Fibroblast of skin of left quadriceps (primary cell): ENCODE data around the gene NUDT14.

Experiments used
- DNase-seq, 2 experiments: peaks; one replicate each; pipeline ENCODE4 v3.0.0-alpha.2; 2013; ENCODE audit warnings: low read depth in 2 of 2

NUDT14 gene

DNA sequence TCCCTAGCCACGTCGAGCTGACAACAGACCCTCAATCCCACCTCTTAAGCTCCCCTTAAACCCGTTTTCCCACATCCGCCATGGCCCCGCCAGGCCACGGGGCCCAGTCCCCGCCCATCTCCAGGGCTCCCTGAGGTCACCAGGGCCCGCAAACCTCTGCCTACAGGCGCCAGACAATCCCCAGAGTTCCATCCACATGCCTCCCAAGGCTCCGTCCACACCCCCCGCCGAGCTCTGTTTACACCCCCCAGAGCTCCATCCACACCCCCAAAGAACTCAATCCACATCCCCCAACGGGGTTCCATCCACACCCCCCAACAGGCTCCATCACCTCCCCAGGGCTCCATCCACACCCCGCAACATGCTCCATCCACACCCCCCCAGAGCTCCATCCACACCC, 21.8 kb downstream of the NUDT14 start:
- no peak for DNase-seq

DNA sequence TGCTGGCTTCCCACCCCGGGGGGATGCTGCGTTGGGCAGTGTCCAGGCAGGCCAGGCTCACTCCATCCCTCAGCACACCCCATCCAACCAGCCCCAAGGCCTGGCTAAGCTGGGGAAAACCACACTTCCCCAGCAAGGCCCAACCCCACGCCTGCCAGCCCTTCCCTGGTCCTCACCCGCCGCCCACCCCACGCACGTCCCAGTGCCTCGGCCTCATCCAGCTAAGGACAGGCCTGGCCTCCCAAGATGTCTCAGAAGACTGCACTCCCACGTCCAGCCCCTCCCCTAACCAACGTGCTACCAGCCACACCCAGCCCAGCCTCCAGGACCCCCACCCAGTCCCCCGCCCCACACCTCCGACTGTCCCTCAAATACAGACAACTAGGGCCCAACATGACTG, 22.3 kb downstream of the NUDT14 start:
- no peak for DNase-seq

DNA sequence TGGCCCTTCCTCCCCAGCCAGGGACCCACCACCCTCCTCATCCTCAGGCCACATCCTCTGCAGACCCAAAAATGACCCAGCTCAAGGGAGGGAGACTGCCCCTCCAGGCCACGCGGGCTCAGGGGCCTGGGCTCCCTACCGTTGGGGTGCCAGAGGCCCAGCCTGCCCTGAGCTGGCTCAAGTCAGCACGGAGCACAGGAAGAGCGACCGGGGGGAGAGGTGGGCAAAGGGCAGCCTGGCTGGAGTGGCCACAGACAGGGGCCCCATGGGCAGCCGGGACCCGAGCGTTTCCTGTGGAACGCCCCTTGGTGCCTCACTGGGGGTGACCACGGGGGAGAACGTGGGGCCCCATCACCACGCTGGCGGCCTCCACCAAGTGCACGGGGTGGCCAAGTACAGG, 23.2 kb downstream of the NUDT14 start:
- no peak for DNase-seq

DNA sequence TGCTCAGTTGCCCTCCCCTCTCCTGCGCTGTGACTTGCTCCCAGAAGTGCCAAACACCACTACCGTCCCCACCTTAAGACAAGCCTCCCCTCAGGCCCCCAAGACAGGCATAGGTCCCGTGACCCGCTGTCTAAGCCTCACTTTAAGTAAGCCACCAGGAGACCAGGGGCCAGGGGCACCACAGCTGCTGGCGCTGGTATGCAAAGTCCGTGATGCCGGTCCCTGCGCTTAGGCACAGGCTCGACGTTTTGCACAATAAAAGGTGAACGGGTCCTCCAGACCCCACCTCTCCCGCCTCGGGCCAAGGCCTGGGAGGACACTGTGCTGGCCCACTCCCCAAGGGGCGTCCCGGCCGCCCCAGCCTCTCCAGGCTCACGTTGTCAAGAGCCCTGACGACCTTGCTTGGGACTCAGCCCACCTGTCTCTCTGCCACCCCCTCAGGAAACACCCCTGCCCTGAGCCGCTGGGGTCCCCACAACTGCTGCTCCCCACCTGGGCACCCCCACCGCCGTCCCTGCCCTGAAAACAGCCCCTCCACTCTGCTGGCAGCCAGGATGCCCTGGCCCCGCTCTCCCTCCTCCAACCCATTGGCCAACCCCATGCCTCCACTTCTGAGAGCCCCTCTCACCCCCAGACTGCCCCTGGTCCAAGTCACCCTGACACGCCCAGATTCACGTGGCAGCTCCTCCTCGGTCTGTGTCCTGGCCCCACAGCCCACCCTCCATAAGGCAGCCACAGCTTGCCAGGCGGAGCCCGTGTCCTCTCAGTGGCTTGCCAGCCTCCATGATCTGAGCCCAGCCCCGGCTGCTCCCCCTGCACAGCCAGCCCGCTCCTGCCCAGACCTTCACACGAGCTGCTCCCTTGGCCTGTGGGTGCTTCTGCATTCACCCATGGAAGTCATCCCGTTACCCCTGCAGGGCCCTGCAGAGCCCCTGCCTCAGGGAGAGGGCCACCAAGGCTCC, 24.4 kb downstream of the NUDT14 start:
- no peak for DNase-seq

DNA sequence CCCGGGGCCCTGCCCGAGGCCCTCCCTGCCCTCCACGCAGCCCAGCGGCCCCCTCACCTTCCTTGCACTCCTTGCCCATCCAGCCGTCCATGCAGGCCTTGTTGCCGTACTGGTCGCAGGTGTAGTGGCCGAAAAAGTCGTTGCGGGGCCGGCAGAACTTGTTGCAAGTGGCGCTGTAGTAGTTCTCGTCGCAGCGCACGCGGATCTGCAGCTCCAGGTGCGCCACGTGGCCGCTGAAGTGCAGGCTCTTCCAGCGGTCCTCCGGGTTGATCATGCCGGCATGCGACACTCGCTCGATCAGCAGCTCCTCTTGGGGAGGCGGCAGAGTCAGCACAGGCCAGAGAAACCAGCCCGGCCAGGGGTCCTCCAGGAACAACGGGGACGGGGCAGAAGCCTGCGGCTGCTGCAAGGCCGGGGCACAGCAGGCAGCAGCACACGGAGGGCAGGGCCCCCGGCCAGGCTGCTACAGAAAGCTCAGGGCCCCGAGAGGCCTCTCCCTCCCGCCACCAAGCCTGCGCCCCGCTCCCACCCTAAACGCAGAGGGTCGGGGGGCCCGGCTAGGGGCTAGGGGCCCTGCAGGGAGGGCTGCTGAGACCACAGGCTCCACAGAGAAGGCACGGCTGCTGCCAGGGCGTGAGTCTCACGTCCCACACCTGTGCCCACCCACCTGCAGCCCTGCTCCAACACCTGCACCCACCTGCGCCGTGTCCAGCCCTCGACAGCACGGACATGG, 25.3 kb downstream of the NUDT14 start:
- DNase-seq = no peak

DNA sequence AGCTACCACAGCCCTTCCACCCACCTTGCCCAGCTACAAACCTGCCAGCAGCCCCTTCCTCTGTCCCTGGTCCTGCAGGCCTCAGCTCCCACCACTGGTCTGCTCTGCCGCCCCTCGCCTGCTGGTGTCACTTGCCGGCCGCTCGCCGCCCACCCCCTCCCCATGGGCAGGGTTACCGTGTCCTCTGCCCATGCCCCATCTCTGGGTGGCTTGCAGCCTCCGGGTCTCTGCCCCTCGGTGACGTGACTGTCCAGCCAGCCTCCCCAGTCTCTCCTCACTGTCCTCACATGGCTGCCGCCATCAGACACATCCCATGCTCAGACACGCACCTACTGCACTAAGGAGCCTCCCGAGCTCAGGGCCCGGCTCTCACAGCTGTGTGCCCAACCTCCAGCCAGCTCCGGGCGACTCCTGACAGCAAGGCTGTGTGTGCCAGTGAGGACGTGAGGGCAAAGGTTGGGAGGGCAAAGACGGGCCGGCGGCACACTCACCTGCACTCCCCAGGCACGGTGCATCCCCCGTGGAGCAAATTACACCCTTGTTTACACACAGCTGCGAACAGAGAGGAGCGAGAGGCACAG, 26.0 kb downstream of the NUDT14 start:
- DNase-seq = no peak

DNA sequence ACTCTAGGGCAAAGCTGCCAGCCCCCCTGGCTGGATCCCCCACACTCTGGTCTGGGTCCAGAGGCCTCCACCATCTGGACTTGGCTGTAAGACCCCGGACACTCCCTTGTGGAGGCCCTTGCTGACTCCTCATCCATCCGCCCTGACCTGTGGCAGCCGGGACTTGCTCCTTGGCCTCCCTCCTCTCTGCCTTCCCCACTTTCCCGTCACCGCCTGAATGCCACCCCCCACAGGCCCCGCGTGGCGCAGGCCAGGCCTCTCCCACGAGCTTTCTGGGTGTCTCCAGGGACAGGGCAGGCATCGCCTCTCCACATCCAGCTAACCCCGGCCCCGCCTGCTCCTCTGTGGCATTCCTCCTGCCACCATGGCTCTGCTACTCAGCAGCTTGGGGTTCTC, 26.6 kb downstream of the NUDT14 start:
- DNase-seq = no peak

DNA sequence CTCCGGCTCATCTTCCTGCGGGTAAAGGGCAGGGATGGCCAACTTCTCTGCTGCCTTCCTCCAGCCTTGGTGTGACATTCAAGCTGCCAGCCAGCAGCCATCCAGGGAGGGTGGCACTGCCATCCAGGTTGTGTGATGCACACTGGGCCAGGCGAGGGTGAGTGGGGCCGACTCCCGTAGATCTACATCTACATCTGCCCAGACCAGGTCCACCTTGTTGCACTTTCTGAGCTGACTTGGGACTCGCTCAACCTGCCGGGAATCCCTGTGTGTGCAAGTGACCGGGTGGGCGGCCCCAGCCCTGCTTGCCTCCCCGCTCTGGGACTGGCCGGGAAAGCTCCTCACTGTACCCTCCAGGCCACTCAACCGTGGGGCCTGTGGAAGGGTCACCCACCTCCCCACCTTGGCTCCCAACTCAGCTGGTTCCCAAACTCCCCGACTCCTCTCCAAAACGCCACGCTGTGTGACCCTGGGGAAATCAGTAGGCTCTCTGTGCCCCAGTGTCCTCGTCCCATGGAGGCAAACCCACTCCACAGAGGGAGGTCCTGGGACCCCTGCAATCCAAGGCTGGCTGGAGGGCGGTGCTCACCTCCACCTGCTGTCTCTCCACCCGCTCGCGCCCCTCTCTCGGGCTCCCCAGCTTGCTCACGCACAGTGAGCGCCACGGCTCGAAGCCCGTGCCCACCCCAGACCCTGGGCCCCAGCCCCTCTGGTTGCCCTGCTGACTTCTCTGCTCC, 27.2 kb downstream of the NUDT14 start:
- no peak for DNase-seq

DNA sequence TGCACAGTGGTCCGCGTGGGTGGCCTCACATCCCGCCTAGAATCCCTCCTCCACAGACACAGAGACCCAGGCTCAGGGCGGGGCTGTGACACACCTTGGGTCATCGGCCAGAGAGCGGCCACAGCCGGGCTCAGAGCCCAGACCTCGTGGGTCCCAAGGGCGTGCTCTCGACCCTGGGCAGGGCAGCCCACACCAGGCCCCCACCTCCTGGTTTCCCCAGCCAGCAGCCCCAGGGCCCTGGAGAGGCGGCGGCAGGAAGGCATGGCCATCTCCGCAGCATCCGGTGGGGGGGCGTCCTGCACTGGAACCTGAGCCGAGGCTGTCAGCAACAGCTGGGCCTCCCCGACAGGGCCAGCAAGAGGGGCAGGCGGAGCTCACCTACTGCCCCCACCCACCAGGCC, 27.8 kb downstream of the NUDT14 start:
- no peak for DNase-seq

DNA sequence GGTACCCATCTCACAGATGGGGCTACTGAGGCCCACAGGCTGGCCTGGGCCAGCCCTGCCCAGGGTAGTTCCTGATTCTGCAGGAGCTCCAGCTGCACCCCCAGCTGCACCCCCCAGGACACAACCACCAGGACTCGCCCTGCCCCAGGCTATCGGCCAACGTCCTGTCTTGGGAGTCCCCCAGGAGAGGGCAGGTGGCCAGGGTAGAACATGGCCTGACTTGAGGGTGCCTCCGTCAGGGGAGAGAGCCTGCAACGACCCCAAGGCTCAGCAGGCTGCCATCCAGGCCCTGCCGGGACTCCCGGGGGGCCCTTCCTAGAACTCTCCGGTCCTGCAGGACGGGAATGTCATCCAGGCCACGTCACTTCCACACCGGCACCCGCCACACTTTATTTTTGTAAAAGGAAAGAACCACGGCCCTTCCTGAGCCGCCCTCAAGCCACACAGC, 28.3 kb downstream of the NUDT14 start:
- DNase-seq = no peak

DNA sequence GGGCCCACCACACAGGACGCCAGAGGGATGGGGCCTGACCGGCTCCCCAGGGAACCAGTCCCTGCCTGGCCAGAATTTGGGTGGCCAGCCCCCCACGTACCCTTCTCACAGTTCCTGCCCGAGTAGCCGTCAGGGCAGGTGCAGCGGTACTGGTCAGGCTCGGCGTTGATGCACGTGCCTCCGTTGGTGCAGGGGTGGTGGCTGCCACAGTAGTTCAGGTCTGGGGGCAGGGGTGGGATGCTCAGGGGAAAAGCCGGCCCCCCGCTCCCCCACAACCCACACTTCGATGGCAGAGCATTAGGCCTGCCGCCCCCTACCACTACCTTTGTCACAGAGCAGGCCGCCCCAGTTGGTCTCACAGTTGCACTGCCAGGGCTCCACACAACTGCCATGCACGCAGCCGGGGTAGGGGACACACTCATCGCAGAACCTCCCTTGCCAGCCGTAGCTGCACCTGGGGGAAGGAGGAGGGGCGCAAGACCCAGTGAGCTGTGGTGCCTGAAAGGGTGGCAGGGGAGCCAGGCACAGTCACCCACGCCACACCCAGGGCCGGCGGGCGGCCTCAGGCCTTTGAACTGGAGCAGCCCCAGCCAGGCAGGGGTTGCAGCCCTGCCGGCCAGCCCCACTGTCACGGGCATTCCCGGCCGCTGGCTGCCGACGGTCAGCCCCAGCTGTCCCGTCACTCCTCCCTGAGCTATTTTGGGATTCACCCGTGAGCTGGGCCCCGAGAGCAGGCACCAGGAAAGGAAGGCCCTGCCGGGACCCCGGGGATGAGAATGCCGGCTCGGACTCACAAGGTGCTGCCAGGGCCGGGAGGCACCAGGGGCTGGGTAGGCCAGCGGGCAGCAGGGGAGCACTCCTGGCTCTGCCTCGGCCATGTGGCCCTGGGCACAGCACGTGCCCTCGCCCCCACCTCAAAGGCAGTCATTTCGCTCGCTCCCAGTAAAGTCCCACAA, 29.0 kb downstream of the NUDT14 start:
- no peak for DNase-seq

DNA sequence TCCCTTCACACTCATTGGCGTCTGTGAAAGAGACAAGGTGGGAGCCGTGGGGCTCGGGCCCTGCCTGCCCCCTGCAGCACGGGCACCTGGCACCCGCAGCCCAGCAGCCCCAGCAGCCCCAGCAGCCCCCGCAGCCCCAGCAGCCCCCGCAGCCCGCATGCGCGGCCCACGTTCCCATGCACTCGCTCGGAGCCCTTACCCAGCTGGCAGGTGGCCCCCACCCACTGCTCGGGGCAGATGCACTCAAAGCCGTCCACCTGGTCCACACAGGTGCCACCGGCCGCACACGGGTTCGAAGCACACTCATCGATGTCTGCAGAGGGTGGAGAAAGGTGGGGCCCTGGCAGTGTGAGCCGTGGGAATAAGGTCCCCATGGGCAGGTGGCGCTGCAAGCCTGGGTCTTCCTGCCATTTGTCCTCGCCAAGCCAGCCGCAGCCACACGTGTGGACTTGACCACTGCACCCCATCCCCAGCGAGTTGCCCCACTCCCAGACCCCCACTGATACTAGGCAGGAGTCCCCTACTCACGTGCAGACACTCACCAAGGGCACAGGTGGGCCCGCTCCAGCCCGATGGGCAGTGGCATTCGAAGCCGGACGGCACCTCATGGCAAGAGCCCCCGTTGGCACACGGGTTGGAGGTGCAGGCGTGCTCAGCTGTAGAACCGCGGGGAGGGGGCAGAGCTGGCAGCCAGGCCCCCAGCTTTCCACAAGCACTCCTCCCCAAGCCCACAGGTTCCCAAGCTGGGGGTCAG, 29.9 kb downstream of the NUDT14 start:
- DNase-seq = no peak

DNA sequence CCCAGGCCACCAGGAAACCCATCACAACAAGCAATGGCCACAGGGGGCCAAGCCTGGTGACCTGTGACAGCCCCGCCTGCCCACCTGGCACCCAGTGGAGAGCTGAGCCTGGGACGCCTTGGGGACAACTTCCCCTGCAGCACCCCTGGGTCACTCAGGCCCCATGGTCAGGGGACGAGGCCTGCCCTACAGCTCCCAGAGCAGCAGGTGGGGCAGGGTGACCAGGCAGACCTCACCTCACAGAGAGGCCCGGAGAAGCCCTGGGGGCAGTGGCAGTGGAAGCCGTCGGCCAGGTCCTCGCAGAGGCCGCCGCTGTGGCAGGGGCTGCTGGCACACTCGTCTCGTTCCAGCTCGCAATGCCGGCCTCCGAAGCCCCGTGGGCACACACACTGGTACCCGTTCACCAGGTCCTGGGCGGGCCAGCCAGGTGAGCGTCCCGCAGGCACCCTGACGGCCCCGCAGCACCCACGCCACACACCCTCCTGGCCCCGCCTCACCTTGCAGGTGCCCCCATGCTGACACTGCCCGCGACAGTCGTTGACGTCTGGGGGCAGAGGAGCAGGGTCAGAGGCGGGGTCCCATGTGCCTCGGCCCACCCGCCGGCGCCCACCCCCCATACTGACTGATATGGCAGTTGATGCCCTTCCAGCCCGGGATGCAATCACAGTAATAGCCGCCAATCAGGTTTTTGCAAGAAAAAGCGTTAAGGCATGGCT, 30.6 kb downstream of the NUDT14 start:
- no peak for DNase-seq

DNA sequence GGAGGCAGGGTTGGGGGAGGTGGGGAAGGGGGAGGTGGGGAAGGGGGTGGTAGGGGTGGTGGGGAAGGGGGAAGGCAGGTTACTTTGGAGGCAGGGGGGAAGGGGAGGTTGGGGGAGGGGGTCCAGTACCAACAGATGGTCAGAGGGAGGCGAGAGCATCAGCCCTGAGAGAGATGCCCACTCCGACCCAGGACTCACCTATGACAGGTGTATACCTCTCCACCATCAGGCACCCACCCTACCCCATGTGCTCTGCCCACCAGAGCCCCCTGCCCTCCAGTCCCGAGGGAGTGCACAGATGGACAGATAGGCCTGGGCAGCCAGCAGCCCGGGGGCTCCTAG, 31.1 kb downstream of the NUDT14 start:
- DNase-seq = no peak

DNA sequence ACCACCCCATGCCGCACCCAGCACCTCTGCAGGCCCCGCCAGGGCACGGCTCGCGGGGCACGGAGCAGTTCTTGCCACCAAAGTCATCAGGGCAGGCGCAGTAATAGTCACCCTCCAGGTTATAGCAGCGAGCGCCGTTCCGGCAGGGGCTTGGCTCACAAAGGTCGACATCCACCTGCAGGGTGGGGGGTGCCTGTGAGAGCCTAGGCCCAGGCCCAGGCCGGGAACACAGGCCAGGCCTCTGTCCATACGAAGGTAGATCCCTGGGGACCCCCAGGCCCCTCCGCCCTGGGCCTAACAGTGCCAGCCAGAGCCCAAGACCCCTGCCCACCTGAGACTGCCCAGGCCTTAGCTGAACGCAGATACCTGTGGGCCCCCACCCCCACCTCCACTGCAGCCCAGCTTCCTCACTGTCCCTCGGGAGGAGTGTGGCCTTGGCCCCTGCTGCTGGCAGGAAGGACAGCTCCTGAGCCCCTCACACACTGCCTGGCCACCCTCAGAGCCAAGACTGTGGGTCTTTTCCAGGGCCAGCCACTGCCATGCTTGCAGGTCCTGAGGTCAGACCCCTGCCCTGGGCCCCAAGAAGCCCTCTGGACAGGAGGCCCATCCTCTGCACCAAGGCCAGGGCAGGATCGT, 31.8 kb downstream of the NUDT14 start:
- no peak for DNase-seq

DNA sequence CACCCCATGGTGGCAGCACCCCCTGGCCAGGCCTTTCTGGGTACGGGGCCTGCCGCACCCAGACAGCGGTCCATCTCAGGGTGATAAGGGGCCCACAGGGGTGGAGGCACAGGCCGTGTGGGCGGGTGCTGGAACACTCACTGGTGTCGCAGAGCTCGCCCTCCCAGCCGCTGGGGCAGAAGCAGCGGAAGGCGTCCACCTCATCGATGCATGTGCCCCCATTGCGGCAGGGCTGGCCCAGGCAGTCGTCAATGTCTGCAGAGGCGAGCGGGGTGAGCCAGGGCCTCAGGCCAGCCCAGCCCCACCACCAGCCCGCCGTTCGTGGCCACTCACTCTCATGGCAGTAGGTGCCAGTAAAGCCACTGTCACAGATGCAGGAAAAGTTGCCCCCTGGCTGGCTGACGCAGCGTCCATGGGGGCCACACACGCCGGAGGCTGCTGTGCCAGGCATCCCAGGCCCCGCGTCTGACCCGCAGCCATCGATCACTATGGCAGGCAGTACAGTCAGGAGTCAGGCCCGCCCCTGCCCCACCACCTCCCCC, 32.4 kb downstream of the NUDT14 start:
- DNase-seq = no peak

DNA sequence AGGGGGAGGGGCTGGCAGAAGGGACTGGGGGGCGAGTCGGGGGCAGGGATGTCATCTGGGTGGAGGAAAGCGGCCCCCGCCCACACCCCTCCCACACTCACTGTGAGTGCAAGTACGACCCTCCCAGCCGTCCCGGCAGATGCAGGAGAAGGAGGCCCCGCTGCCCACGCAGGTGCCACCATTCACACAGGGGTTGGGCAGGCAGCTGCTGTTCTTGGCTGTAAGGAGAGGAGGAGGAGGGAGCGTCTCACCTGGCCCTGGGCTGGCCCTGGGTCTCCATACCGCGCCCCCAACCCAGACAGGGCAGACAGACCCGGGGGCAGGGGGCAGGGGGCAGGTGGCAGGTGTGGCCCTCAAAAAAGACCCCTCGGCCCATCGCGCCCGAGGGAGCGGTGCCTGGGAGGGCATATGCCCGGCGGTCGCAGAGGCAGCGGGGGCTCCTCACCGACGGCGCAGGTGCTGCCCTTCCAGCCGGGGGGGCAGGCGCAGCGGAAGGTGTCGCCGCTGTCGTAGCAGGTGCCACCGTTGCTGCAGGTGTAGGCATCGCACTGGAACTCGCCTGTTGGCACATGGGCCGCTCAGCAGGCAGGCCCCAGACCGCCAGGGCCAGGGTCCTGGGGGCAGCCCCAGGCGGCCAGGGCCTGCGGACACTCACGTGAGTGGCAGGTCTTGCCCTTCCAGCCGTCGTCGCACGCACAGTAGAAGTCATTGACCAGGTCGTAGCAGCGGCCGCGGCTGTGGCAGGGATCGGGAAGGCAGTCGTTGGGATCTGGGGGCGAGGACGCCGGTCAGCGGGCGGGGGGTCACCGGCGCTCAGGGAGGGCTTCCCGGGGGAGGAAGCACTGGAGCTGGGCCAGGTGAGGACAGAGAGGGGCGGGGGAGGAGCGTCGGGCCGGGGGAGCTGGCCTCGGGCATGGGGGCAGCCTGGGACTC, 33.2 kb downstream of the NUDT14 start:
- no peak for DNase-seq
